A549 (cell line): Measurements from ENCODE around the gene C1D. TPM values are rescaled to one million over a fixed set of nuclear protein-coding genes. Genes with fewer than 3 reads are reported as not detected.

Experiments
- ATAC-seq, 2 experiments: fragments of 200-7000 bp in 1 of 2; fragments of >200 bp in 1 of 2; cut with Nextera tagmentation in 1 of 2; cut with Tn5 transposase in 1 of 2; 3 replicates each; pipeline versions ENCODE4 v1.8.0 to v1.9.1; 2018 to 2020; ENCODE audit warnings: mild to moderate bottlenecking in 1 of 2, moderate library complexity in 1 of 2
- CTCF ChIA-PET: fragments of 300-600 bp; sonication (Branson Sonifier 250); formaldehyde crosslinking; extraction: SDS; loops from one replicate; lab custom pipeline; 2021; ENCODE audit warnings: antibody characterized with exemption, inconsistent platforms; lab: Yijun Ruan, JAX
- POLR2A ChIA-PET: fragments of 350-600 bp; formaldehyde crosslinking; extraction: SDS; loops from one replicate; lab custom pipeline; 2021; ENCODE audit warnings: antibody characterized with exemption, inconsistent platforms; lab: Yijun Ruan, JAX
- DNase-seq, 2 experiments: peaks; one replicate each; pipeline versions ENCODE4 v3.0.0 to v3.0.0-alpha.2; 2011 to 2016; ENCODE audit warnings: low read depth in 1 of 2, low spot score in 1 of 2
- FAIRE-seq: peaks from 2 replicates; lab custom pipeline; 2011; peaks lifted over from hg19 to GRCh38; lab: Jason Lieb, UNC
- H3K27ac ChIP-seq, 2 experiments: fragments of >200 bp; sonication (Bioruptor Twin); formaldehyde crosslinking; 3 replicates each; pipeline ENCODE4 v1.5.1; 2016 to 2017
- H3K4me1 ChIP-seq: fragments of >200 bp; sonication (Bioruptor Twin); formaldehyde crosslinking; 3 replicates; pipeline ENCODE4 v1.6.1; 2016
- H3K4me2 ChIP-seq: fragments of >200 bp; sonication (Bioruptor Twin); formaldehyde crosslinking; 3 replicates; pipeline ENCODE4 v1.6.1; 2016
- H3K4me3 ChIP-seq: fragments of >200 bp; sonication (Bioruptor Twin); formaldehyde crosslinking; 3 replicates; pipeline ENCODE4 v1.5.1; 2016
- H3K9me3 ChIP-seq: fragments of >200 bp; sonication (Bioruptor Twin); formaldehyde crosslinking; 3 replicates; pipeline ENCODE4 v1.6.1; 2016
- ATOH8 ChIP-seq: fragments of 250-450 bp; sonication (Bioruptor Pico); IDR thresholded peaks from 2 replicates; pipeline ENCODE4 v1.5.0; 2020; ENCODE audit warnings: low read depth, mild to moderate bottlenecking, moderate library complexity
- BHLHE40 ChIP-seq: IDR thresholded peaks from 2 replicates; pipeline ENCODE4 v1.6.1; 2012; ENCODE audit warnings: low read depth, low read length, inconsistent platforms
- CEBPB ChIP-seq, 2 experiments: fragments of >200 bp in 1 of 2; sonication (Bioruptor Twin) in 1 of 2; formaldehyde crosslinking in 1 of 2; IDR thresholded peaks; 2 replicates each; pipeline ENCODE4 v1.6.1; 2012 to 2016
- E2F6 ChIP-seq: IDR thresholded peaks from 2 replicates; pipeline ENCODE4 v1.6.1; 2012; ENCODE audit warnings: low read depth, borderline replicate concordance
- EHMT2 ChIP-seq: fragments of 200-600 bp; sonication (generic); IDR thresholded peaks from 2 replicates; pipeline ENCODE4 v1.6.1; 2016; ENCODE audit warnings: antibody characterized with exemption, low read depth, mild to moderate bottlenecking, moderate library complexity
- EP300 ChIP-seq, 2 experiments: fragments of >200 bp; sonication (Bioruptor Twin); formaldehyde crosslinking; IDR thresholded peaks; 2 replicates in 1 of 2; 3 replicates in 1 of 2; pipeline ENCODE4 v1.6.1; 2016 to 2017
- FOSL2 ChIP-seq, 2 experiments: fragments of 450-650 bp in 1 of 2; fragments of >200 bp in 1 of 2; sonication (Bioruptor Twin) in 1 of 2; formaldehyde crosslinking; IDR thresholded peaks; 2 replicates each; pipeline versions ENCODE4 v1.5.0 to v1.6.1; 2016 to 2020; ENCODE audit warnings: mild to moderate bottlenecking in 1 of 2, moderate library complexity in 1 of 2
- FOXS1 ChIP-seq: fragments of 250-450 bp; sonication (Bioruptor Pico); IDR thresholded peaks from 2 replicates; pipeline ENCODE4 v1.5.0; 2020; ENCODE audit warnings: mild to moderate bottlenecking, moderate library complexity
- GATA3 ChIP-seq: IDR thresholded peaks from 2 replicates; pipeline ENCODE4 v1.6.1; 2012; ENCODE audit warnings: borderline replicate concordance
- HEYL ChIP-seq: fragments of 250-450 bp; sonication (Bioruptor Pico); IDR thresholded peaks from 2 replicates; pipeline ENCODE4 v1.8.0; 2021; ENCODE audit warnings: mild to moderate bottlenecking, moderate library complexity
- HOXA7 ChIP-seq: fragments of 250-450 bp; sonication (Bioruptor Pico); IDR thresholded peaks from 2 replicates; pipeline ENCODE4 v1.5.0; 2020; ENCODE audit warnings: mild to moderate bottlenecking, moderate library complexity
- HOXB13 ChIP-seq: fragments of 250-450 bp; sonication (Bioruptor Pico); IDR thresholded peaks from 2 replicates; pipeline ENCODE4 v1.5.0; 2020; ENCODE audit warnings: low read depth, mild to moderate bottlenecking, moderate library complexity
- HOXB5 ChIP-seq: fragments of 250-450 bp; sonication (Bioruptor Pico); IDR thresholded peaks from 2 replicates; pipeline ENCODE4 v1.5.0; 2020; ENCODE audit warnings: mild to moderate bottlenecking, moderate library complexity
- JUNB ChIP-seq: fragments of >200 bp; sonication (Bioruptor Twin); formaldehyde crosslinking; IDR thresholded peaks from 2 replicates; pipeline ENCODE4 v1.6.1; 2016
- KDM1A ChIP-seq: fragments of 200-600 bp; sonication (generic); IDR thresholded peaks from 2 replicates; pipeline ENCODE4 v1.6.1; 2016; ENCODE audit warnings: low read depth, mild to moderate bottlenecking
- MAX ChIP-seq: IDR thresholded peaks from 2 replicates; pipeline ENCODE4 v1.6.1; 2012
- MYC ChIP-seq: IDR thresholded peaks from 2 replicates; pipeline ENCODE4 v1.6.1; 2012; ENCODE audit warnings: mild to moderate bottlenecking, inconsistent platforms, low read length, improper control_type of control experiment, borderline replicate concordance
- NFE2L2 ChIP-seq: fragments of 150-350 bp; conservative IDR thresholded peaks from 2 replicates; pipeline ENCODE4 v1.6.1; 2014; ENCODE audit warnings: low read length
- NPAS2 ChIP-seq: fragments of 250-450 bp; sonication (Bioruptor Pico); IDR thresholded peaks from 2 replicates; pipeline ENCODE4 v1.8.0; 2022; ENCODE audit warnings: mild to moderate bottlenecking, moderate library complexity, borderline replicate concordance
- NR3C1 ChIP-seq: fragments of >200 bp; sonication (Bioruptor Twin); formaldehyde crosslinking; IDR thresholded peaks from 3 replicates; pipeline ENCODE4 v1.6.1; 2017
- PHF8 ChIP-seq: fragments of 200-600 bp; sonication (generic); IDR thresholded peaks from 2 replicates; pipeline ENCODE4 v1.6.1; 2016; ENCODE audit warnings: low read depth, mild to moderate bottlenecking, antibody characterized with exemption, moderate library complexity, borderline replicate concordance
- RAD21 ChIP-seq, 2 experiments: fragments of >200 bp in 1 of 2; sonication (Bioruptor Twin) in 1 of 2; formaldehyde crosslinking in 1 of 2; IDR thresholded peaks in 1 of 2; conservative IDR thresholded peaks in 1 of 2; 2 replicates in 1 of 2; 3 replicates in 1 of 2; pipeline ENCODE4 v1.6.1; 2012 to 2018; ENCODE audit warnings: inconsistent platforms in 1 of 2
- RARB ChIP-seq: fragments of 250-450 bp; sonication (Bioruptor Pico); IDR thresholded peaks from 2 replicates; pipeline ENCODE4 v1.8.0; 2021; ENCODE audit warnings: mild to moderate bottlenecking, moderate library complexity
- RCOR1 ChIP-seq: fragments of 150-350 bp; IDR thresholded peaks from 2 replicates; pipeline ENCODE4 v1.6.1; 2014; ENCODE audit warnings: antibody characterized with exemption, low read length, low read depth
- RFX5 ChIP-seq: fragments of 450-650 bp; IDR thresholded peaks from 2 replicates; pipeline ENCODE4 v1.7.1; 2014; ENCODE audit warnings: antibody characterized with exemption, mild to moderate bottlenecking, moderate library complexity
- RNF2 ChIP-seq: fragments of 200-600 bp; sonication (generic); IDR thresholded peaks from 2 replicates; pipeline ENCODE4 v1.6.1; 2016; ENCODE audit warnings: low read depth, mild to moderate bottlenecking, antibody characterized with exemption, moderate library complexity, borderline replicate concordance
- TP53 ChIP-seq: fragments of 250-450 bp; sonication (Bioruptor Pico); IDR thresholded peaks from 2 replicates; pipeline ENCODE4 v1.5.0; 2021; ENCODE audit warnings: mild to moderate bottlenecking, moderate library complexity
- USF2 ChIP-seq: fragments of 450-650 bp; IDR thresholded peaks from 2 replicates; pipeline ENCODE4 v1.6.1; 2014; ENCODE audit warnings: antibody characterized with exemption
- ZFP36 ChIP-seq: fragments of 450-650 bp; IDR thresholded peaks from 2 replicates; pipeline ENCODE4 v1.6.1; 2014; ENCODE audit warnings: borderline replicate concordance; ENCODE audit not compliant: partially characterized antibody
- ZSCAN20 ChIP-seq: fragments of 250-450 bp; sonication (Bioruptor Pico); IDR thresholded peaks from 2 replicates; pipeline ENCODE4 v1.8.0; 2022; ENCODE audit warnings: mild to moderate bottlenecking, moderate library complexity
- WGBS: methylation state at CpG from one replicate; pipeline ENCODE4 v1.1.6; 2017; ENCODE audit errors: missing lambda C conversion rate; 5-methylcytosine and 5-hydroxymethylcytosine counted together
- polyA plus RNA-seq, 4 experiments: library from polyadenylated mRNA; depleted of rRNA in 3 of 4; stranded (reverse); fragments of >200 nt; fragmentation: RNase III in 1 of 4; extraction: RNeasy Plus Mini Kit Qiagen cat#74134 plus additional on column Dnase treatment in 1 of 4; gene quantifications; 2 replicates in 3 of 4; 3 replicates in 1 of 4; pipeline ENCODE4 v1.2.3, GENCODE V29; 2011 to 2017

The C1D gene
- polyA plus RNA-seq, 2 of the 4 experiments (the other 2 are of a cell fraction): 62.5 to 89.1 TPM

- Histone ChIP-seq H3K4me3 (no peak overlapping the region), H3K4me1 (no peaks in the 10 kb centered on the region), H3K4me2 (no peak overlapping the region), H3K27ac (no peak overlapping the region), H3K9me3 (no peaks in the 10 kb centered on the region)
- no peak for DNase-seq
- ChIA-PET CTCF (interaction anchor here (0.6 to 1.4 kb wide), 3 partner anchors 13 to 1041 kb away, joined by 3 to 5 read pairs (median 4); no protein-coding TSS in a partner anchor), POLR2A (no interaction called here)
- FAIRE-seq: no peak
- no peak for TF ChIP-seq JUNB
- TF ChIP-seq EP300 (IDR thresholded peaks at IDR 0.05): no peak
- no peak for TF ChIP-seq HOXA7 (CRISPR knock-in tag)
- no peak for TF ChIP-seq MYC
- TF ChIP-seq RFX5: no peak
- no peak for TF ChIP-seq PHF8
- no peak for TF ChIP-seq ZFP36
- TF ChIP-seq NPAS2 (CRISPR knock-in tag): no peak
- no peak for TF ChIP-seq CEBPB (IDR thresholded peaks at IDR 0.05)
- no peak for TF ChIP-seq ZSCAN20
- TF ChIP-seq EHMT2: no peak
- TF ChIP-seq RARB (CRISPR knock-in tag): no peak
- TF ChIP-seq KDM1A: no peak
- no peak for TF ChIP-seq GATA3
- ATAC-seq: no peak
- WGBS: 48% methylated on average over 4 of the region's 4 CpGs
Measured at GRCh38 chr2:68018727-68019126, 44.1 kb downstream of the C1D start.

- FAIRE-seq: no peak
- Histone ChIP-seq H3K4me2 (no peak overlapping the region), H3K4me3 (no peak overlapping the region)
- DNase-seq: no peak
- 74% methylated on average over 5 of the region's 5 CpGs for WGBS
- TF ChIP-seq RNF2: no peak
- no peak for TF ChIP-seq GATA3
- TF ChIP-seq MYC: no peak
- TF ChIP-seq HOXB13 (CRISPR knock-in tag): no peak
- TF ChIP-seq TP53: no peak
- TF ChIP-seq ZFP36: no peak
- no peak for TF ChIP-seq MAX
- TF ChIP-seq EP300 (IDR thresholded peaks at IDR 0.05): no peak
- TF ChIP-seq CEBPB (IDR thresholded peaks at IDR 0.05): no peak
- TF ChIP-seq NFE2L2: no peak
- TF ChIP-seq, all 56 proteins: peak for 0
- Histone ChIP-seq H3K27ac (no peak overlapping the region), H3K9me3 (no peaks in the 10 kb centered on the region), H3K4me1 (no peaks in the 10 kb centered on the region)
- ATAC-seq: no peak
- CTCF ChIA-PET: interaction anchor here (0.6 to 2.7 kb wide), 3 partner anchors 17 to 306 kb away, joined by 3 to 15 read pairs (median 3); no protein-coding TSS in a partner anchor
- POLR2A ChIA-PET: no interaction called here
Measured at GRCh38 chr2:68009526-68009925, 53.3 kb downstream of the C1D start.

GRCh38 chr2:68000170-68000825 lies 62.5 kb downstream of the C1D start:
- ChIA-PET CTCF (interaction anchor here (1.4 kb wide), 1 partner anchor 33 kb away, joined by 3 read pairs; no protein-coding TSS in a partner anchor), POLR2A (no interaction called here)
- FAIRE-seq (no peak), DNase-seq (no peak), ATAC-seq (no peak)
- no peak overlapping the region for H3K4me3 ChIP-seq
- H3K4me2 ChIP-seq: no peak overlapping the region
- H3K9me3 ChIP-seq: no peaks in the 10 kb centered on the region
- 26% methylated on average over 8 of the region's 8 CpGs for WGBS
- no peaks in the 10 kb centered on the region for H3K4me1 ChIP-seq
- no peak for TF ChIP-seq RNF2
- no peak for TF ChIP-seq RFX5
- TF ChIP-seq MYC: no peak
- TF ChIP-seq NPAS2 (CRISPR knock-in tag): no peak
- no peak for TF ChIP-seq E2F6
- TF ChIP-seq BHLHE40: no peak
- no peak for TF ChIP-seq RCOR1
- TF ChIP-seq ATOH8 (CRISPR knock-in tag): no peak
- no peak for TF ChIP-seq USF2
- no peak for TF ChIP-seq PHF8
- TF ChIP-seq HEYL: no peak
- TF ChIP-seq HOXB5 (CRISPR knock-in tag): no peak
- TF ChIP-seq NR3C1: no peak
- no peak for TF ChIP-seq FOXS1 (CRISPR knock-in tag)
- TF ChIP-seq JUNB: no peak
- TF ChIP-seq FOSL2 (IDR thresholded peaks at IDR 0.05): no peak
- no peak for TF ChIP-seq FOSL2 (CRISPR knock-in tag; IDR thresholded peaks at IDR 0.05)
- no peak for TF ChIP-seq EHMT2
- no peak for TF ChIP-seq RAD21 (conservative IDR thresholded peaks at IDR 0.05 in 1 of 2, IDR thresholded peaks at IDR 0.05 in 1 of 2)
- H3K27ac ChIP-seq: no peak overlapping the region
